Measurements from ENCODE around the gene CYP4F12.

DNA sequence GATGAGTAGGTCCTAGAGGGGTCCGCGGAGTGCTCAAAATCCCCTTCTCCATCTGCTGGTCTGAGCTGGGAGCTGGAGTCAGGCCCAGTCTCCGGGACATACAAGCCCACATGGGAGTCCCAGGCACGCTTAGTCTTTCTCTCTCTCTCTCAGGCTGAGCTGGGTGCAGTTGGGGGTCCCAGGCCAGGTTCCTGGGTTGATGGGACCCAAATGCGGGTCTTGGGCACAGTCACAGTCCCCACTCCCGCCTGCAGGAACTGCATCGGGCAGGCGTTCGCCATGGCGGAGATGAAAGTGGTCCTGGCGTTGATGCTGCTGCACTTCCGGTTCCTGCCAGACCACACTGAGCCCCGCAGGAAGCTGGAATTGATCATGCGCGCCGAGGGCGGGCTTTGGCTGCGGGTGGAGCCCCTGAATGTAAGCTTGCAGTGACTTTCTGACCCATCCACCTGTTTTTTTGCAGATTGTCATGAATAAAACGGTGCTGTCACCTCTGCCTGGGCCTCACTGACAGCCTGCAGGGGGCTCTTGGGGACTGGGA, 23.8 kb downstream of the CYP4F12 start:
- TF ChIP-seq POLR2A (IDR thresholded peaks at IDR 0.05; ENCODE audit: low read length) (no peak), GATA1 (IDR thresholded peaks at IDR 0.05; ENCODE audit: low read depth, low read length) (no peak)
